GM18867 (cell line): ENCODE data around the gene UACA.

Experiments
- ATAC-seq: cut with Tn5 transposase; IDR thresholded peaks from one replicate; pipeline ENCODE4 v1.9.1; 2021; ENCODE audit warnings: mild to moderate bottlenecking, moderate library complexity; ENCODE audit not compliant: unreplicated experiment

Gene UACA

DNA sequence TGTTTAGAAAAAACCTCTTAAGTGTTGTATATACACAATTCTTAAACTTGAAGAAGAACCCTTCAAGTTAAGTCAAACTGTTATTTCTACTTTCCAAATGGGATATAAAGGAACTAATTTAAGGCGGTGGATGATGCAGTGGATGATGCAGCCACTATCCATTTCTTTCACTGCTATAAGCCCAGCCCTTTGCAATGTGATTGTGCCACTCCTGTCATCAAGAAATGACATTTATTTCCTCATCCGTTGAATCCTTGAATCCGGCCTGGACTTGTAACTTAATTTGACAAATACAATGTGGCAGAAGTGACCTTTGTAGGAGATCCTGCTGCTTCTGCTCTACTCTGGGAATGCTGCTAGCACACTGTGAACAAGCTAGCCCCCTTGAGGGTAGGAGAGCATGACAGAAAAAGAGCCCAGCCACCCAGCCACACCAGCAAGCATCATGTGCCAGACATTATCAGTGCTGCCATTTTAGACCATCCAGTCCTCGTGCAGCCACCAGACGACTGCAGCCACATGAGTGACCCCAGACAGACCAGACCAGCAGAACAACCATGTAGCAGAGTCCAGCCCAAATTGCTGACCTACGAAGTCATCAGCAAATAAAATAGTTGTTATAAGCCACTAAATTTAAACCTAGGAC, 47.4 kb downstream of the UACA start:
- ATAC-seq: no peak

DNA sequence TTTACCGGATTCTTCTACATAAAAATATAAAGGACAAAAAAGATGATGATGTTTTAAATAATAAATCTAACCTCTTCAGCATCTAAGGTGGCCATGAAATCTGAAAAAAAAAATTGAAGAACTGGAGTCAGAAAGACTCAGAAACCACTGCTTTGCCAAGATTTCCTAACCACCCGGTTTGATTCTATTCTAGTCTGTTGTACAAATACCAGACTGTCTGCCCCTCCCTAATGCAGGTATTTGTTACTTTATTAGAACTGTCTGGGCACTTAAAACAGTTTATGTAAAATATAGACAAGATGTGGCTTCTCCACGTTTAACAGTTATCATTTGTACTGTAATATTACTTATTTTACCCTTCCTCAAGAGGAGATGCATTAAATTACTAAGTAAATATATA, 48.8 kb downstream of the UACA start:
- ATAC-seq: no peak

DNA sequence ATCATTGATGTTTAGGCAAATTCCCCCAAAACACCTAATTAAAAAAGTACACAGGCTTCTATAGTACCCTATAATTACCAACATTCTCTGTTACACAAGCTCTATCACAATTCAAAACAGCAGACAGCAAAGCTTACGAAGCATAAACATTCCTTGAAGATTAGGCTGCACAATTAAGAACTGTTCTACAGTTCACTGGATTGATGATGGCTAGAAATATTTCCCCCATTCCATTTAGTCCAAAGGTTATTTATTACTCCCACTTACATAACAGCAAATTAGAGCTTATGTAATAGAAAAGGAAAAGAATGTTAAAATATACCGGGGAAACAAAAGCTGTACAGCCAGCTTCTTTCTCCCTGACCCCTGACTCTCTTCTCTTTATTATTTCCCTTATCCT, 49.3 kb downstream of the UACA start:
- no peak for ATAC-seq

DNA sequence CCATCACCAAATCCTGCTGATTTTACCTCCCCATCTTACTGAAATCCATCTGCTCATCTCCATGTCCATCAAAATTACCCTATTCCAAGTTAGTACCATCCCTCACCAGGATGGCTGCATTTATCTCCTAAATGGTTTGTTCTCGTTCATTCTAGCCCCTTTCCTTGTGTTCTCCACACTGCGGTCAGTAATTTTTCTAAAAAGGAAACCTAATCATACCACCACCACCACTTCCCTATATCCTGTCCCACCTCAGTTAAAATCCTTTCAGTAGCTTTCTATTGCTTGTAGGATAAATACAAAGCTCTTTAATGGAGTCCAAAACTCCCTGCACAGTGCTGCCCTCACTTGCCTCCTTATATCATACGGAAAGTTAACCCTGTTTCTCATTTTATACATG, 51.1 kb downstream of the UACA start:
- ATAC-seq: no peak

DNA sequence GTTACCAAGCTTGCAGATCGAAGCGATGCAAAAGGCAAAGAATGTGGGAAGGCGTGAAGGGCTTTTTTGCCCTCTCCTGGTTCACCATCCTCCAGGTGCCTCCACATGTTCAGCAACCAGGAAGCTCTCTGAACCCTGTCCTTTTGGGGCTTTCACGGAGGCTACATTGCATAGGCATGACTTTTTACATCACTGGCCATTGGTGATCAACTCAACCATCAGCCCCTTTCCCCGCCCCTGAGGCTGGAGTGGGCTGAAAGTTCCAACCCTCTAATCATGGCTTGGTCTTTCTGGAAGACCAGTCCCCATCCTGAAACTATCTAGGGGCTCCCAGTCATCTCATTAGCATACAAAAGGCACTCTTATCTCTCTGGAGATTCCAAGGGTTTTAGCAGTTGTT, 52.6 kb downstream of the UACA start:
- ATAC-seq: no peak

DNA sequence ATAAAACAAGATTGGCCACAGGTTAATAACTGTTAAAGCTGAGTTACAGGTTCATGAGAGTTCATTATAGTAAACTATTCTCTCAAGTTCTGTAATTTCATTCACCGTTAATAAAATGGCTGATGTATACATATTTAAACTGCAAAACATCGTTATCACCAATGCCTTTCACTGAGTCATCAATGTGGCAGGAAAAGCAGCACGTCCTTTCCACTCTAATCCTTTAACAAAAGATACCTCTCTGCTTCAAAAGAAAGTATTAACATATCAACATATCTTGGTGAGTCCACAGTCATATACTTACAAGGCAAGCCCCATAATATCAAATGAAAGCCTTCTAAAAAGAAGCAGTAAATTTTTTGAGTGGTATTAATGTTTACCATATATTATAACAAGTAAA, 54.5 kb downstream of the UACA start:
- no peak for ATAC-seq

DNA sequence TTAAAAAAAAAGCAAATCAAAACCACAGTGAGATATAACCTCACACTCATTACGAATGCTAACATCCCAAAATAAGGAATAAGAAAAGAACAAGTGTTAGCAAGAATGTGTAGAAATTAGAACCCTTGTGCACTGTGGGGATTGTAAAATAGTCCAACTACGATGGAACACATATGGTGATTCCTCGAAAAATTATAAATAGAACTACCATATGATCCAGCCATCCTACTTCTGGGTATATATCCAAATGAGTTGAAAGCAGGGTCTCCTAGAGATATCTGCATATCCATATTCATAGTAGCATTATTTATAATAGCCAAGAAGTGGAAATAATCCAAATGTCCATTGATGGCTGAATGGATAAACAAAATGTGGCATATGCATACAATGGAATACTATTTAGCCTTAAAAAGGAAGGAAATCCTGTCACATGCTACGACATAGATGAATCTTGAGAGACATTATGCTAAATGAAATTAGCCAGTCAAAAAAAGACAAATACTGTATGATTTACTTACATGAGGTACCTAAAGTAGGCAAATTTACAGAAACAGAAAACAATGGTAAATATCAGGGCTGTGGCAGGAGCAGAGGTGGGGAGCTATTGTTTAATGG, 55.6 kb downstream of the UACA start:
- no peak for ATAC-seq

DNA sequence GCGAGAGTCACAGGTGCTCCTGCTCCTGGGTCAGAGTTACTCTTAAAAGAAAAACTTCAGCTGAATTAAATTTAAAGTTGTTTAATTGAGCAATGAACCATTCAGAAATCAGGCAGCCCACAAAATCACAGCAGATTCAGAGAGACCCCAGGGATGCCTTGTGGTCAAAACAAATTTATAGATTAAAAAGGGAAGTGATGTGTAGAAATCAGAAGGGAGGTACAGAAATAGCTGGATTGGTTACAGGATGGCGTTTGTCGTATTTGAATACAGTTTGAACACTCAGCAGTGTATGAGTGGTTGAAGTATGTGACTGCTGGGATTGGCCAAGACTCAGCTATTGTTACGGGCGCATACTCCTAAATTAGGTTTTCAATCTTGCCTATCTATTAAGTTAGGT, 58.6 kb downstream of the UACA start:
- no peak for ATAC-seq

DNA sequence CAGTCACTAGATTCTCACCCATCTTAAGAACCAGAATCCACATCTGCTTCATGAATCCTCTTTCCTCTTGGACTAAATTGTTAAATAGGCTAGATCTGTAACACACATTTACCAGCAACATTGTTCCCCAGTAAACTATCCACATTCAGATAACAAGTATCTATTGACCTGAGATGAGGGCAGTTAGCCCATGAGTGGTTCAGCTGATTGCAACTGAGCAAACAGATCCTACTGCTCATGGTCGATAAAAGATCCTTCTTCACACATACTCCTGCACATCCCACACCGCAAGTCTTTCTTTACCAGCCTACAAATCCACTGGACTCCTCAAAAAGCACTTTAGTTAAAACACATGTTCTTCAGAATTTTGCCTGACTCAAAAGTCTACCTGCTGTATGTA, 59.2 kb downstream of the UACA start:
- no peak for ATAC-seq

DNA sequence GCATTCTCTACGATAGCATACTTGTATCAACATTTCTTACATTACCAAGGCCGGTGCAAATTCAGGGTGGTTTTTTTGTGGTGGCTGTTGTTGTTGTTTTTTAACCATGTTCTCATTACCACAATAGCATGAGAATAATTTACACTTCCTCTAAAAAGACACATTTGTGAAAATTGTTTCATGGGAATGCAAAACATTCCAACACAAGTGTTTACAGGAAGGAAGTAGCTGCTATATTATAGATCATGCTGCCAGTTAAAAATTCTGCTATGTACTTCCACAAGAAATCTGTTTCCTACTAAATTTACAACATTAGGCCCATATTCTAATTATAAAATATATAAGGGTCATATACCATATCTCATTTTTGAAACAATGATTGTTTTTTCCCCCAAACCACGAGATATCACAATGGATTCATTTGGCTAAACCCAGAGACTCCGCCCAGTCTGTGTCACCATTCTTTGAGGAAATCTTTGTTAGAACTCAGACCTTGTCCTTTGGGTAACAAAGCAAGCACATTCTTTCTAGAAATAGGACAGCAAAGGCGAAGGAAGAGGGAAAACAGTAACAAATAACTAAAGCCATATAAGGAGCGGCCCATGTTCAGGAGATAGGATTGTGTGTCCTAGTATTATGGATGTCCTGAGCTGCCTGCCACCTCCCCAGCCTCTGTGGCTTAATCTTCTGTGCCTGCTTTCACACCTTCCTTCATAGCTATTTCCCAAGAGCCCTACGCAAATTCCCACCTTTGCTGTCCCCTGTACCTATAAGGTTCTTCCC, 60.1 kb downstream of the UACA start:
- no peak for ATAC-seq

DNA sequence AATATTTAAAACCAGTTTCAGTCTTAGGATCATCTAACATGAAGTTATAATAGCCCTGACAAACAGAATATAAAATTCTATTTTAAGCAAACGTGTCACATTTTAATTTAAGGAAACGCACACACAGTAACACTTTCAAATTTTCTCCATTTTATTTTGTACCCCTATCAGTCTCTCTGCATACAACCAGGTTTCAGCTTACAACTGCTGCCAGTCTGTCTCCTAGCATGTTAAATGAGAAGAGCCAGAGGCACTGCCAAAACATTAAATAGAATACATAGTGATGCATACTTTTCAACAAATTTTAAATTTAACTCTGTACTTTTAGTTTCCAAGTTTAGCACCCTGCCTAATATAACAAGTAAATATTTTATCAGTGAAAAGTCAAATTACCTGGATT, 60.8 kb downstream of the UACA start:
- no peak for ATAC-seq

DNA sequence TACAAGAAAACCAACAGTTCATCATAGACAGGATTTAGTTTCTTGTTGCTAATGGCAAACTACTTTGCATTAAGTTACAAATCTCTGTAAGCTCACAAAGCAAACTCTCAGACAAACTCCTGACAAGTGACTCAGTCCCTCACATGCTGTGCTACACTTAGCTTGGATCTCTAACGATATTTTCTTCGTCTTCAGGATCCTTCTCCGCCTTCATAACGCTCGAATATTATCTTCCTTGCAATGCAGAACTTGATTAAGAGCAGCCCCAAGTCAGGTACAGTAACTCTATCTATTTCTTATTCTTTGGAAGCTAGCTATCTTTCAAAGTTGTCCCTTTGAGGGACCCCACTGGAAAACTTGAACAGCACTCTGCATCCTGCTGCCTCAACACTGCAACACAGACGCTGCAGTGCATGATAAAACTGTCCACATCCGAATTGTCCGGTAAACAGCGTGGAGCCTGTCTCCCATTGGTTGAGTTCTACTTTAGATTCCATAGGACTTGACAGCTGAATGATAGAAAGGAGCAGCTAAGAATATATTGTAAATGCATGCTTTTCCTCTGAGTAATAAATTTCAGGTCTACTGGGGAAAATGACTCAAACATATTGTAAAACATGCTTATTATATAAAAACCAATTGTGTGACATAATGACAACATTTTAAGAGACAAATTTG, 61.3 kb downstream of the UACA start:
- ATAC-seq: no peak

DNA sequence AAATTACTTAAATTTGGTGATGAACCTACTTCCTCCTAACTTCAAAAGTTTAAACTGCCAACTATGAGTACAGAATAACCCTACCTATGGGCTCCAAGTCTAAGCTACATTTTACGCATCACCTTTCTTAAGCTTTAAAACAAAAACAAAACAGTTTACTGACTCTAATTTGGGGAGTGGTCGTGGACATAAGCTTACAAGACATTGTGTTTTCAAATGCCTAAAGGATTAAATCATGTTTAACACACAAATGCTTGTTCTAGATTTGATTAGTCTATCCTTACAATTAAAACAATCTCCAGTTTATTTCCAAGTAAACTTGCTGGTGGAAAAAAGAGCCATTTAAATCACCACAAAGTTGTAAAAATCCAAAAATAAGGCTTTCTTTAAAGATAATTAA, 62.2 kb downstream of the UACA start:
- ATAC-seq: no peak

DNA sequence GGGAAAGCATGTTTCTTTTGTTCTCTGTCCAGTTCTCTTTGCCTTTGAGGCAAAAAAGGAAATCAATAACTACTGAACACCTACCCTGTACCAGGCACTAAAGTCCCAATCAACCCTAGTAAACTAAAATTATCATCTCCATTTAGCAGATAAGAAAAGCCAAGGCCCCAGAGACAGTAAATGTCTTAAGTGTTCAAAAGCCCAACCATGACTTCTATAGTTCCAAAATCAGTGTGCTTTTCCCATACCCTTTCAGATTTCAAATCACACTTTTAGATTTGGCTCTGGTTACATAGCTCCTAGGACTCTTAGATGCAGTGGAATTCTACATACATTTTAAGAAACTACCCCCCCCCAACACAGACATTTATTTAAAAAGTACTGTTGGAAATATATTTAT, 63.5 kb downstream of the UACA start:
- ATAC-seq: no peak

DNA sequence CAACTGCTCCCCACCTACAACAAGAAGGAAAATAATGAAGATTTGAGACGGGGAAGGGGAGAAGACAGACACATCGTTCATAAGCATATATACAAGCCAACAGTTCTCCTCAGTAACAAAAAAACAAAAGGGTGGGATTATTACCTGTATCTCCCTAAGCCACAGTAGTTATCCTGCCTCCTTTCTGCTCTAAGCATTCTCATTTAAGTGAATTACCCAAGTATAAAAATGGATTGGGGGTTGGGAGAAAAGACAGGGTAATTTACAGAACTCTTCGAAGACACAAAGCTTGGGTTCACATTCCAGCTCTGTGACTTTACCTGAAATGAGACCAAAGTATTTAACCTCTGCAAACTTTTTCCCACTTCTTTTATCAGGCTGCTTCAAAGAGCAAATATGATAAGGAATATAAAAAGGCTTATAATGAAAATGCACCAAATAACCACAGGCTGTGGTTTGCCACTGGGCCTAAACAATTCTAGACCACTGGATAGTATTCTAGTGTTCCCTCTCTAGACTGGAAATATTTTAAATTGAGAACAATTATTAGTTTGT, 64.4 kb downstream of the UACA start:
- ATAC-seq: no peak

DNA sequence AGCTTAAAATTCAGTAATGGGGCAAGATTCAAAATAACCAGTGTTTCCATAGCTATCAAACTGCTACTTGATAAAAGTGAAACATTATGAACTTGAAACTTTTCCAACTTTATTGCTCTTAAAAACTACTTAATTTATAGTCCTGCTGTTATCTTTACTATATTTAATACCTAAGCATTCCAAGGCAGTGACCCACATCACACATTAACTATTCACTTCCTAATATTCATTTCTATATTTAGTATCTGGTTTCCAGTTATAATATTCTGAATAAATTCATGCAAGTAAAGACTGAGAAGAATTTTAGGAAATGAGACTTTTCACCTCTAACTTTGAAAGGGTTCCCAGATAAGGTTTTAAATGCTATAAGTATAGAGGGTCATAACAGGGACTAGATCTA, 64.9 kb downstream of the UACA start:
- ATAC-seq: no peak

DNA sequence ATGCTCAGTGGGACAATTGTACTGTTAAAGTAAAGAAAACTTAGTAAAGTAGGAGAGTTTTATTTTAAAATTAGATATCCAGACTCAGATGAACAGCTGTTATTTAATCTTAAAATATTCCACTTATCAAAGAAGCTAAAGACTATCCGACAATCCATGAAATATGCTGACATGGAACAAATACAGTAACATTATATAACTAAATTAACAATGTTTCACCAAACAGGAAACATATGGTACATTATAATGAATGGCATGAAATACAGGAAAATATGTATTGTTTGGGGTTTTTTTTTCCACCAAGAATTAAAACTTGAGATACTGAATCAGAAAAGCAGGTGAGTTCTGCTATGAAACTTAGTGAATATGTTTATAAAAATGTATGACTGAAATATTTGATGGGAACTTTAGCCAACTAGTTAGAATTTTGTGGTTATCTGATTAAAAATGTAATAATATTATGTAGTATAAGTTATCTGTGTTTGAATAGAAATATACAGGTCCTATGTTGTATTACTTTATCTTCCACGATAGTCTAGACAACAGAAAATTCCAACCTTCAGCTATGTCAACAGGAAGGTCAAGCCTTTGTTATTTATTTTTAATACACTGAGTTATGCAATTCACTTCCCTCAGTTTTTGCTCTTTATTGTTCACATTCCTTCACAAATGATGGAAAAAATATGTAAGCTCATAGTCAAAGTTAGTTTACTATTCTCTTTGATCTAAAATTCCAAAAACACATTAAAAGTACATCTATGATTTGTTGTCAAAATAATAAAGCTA, 72.7 kb downstream of the UACA start:
- no peak for ATAC-seq

DNA sequence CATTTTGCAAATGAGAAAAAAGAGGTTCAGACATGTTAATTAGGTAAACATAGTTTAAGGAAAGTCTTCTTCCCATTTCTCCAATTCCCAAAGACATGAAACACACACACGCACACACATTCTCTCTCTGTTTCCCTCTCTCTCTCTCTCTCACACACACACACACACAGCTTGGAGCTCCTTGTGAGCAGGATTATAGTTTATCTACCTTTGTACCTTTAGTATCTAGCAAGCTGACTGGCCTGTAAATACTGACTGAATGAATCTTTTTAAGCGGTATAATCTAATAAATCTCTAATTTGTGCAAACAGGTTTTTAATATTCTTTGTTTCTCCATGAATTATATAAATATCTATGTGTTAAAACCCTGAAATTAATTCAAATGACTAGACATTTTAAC, 73.3 kb downstream of the UACA start:
- ATAC-seq: no peak

DNA sequence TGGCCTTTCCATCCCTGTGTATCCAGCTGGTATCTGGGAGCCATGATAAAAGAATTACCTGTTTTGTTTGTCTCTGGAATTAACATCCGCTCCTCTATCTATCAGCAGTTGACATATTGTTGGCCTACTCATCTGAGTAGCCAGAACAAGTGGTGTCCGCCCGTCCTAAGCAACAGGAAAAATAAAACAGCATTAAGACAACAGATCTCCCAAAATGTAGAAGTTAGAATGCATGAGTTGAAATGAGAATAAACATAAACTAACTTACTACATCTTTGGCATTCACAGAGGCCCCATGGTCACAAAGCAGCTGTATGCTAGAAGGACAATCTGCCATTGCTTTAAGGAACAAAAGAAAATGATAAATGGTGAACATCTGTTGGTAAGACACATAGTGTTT, 75.9 kb downstream of the UACA start:
- ATAC-seq: no peak

DNA sequence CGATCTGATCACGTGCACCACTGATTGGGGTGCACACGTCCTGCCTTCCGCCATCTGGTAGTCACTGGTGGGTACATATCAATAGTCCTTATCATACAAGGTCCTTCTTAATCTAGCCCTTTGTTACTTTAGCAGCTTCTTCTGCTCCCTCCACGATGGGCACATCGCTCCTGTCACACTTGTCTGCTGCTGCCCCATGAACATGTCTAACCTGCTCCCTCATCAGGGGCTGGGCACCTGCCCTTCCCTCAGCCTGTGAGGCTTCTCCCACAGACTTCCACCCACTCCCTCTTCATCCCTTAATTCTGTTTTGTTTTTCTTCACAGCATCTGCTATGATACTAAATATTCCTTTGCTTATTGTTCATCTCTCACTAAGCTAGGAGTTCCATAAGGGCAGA, 82.5 kb downstream of the UACA start:
- ATAC-seq: no peak

DNA sequence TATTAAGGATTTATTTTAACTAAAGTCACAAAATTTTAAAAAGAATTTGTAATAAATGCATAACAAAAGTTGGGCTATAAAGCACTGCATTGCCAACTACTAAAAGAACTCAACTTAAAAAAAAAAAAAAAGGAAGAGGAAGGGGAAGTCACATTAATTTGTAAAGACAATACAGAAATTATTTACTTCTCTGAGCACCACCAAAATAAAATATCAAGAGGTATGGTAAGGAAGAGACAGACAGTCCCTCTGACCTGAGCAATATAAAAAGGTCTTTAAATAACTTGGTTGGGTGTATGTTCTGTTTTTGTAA, 83.5 kb downstream of the UACA start:
- no peak for ATAC-seq
